SK-N-SH treated with all-trans-retinoic acid at 6 μM for 48 hours (cell line): ENCODE results near the gene TMEFF2.

Experiments
- ARNTL ChIP-seq: fragments of 450-650 bp; formaldehyde crosslinking; IDR thresholded peaks from 2 replicates; pipeline ENCODE4 v1.5.0; 2020; ENCODE audit warnings: low read depth, mild to moderate bottlenecking, moderate library complexity, borderline replicate concordance
- BACH2 ChIP-seq: fragments of 250-450 bp; sonication (Bioruptor Pico); IDR thresholded peaks from 2 replicates; pipeline ENCODE4 v1.9.0; 2021; ENCODE audit warnings: mild to moderate bottlenecking, borderline replicate concordance
- CREB5 ChIP-seq: fragments of 250-450 bp; sonication (Bioruptor Pico); IDR thresholded peaks from 2 replicates; pipeline ENCODE4 v1.5.1; 2020; ENCODE audit warnings: low read depth, mild to moderate bottlenecking, moderate library complexity
- CSDC2 ChIP-seq: fragments of 250-450 bp; sonication (Bioruptor Pico); IDR thresholded peaks from 2 replicates; pipeline ENCODE4 v1.5.0; 2020; ENCODE audit warnings: mild to moderate bottlenecking, moderate library complexity
- CSRNP3 ChIP-seq: fragments of 250-450 bp; sonication (Bioruptor Pico); IDR thresholded peaks from 2 replicates; pipeline ENCODE4 v1.5.1; 2021; ENCODE audit warnings: mild to moderate bottlenecking, moderate library complexity
- ESRRG ChIP-seq: fragments of 250-450 bp; sonication (Bioruptor Pico); IDR thresholded peaks from 2 replicates; pipeline ENCODE4 v1.6.1; 2021; ENCODE audit warnings: mild to moderate bottlenecking
- ISL1 ChIP-seq: fragments of 250-450 bp; sonication (Bioruptor Pico); IDR thresholded peaks from 2 replicates; pipeline ENCODE4 v2.1.2; 2022; ENCODE audit warnings: mild to moderate bottlenecking, moderate library complexity
- SNAI2 ChIP-seq: fragments of 250-450 bp; sonication (Bioruptor Pico); IDR thresholded peaks from 2 replicates; pipeline ENCODE4 v1.5.0; 2020; ENCODE audit warnings: mild to moderate bottlenecking, moderate library complexity
- TSHZ2 ChIP-seq: fragments of 250-450 bp; sonication (Bioruptor Pico); IDR thresholded peaks from 2 replicates; pipeline ENCODE4 v1.5.0; 2020; ENCODE audit warnings: mild to moderate bottlenecking, moderate library complexity
- ZFP3 ChIP-seq: fragments of 250-450 bp; sonication (Bioruptor Pico); IDR thresholded peaks from 2 replicates; pipeline ENCODE4 v1.5.0; 2020; ENCODE audit warnings: mild to moderate bottlenecking, moderate library complexity
- ZFP30 ChIP-seq: fragments of 450-650 bp; formaldehyde crosslinking; IDR thresholded peaks from 2 replicates; pipeline ENCODE4 v1.5.0; 2022; ENCODE audit warnings: mild to moderate bottlenecking, moderate library complexity
- ZNF70 ChIP-seq: fragments of 450-650 bp; formaldehyde crosslinking; IDR thresholded peaks from 2 replicates; pipeline ENCODE4 v1.5.0; 2020; ENCODE audit warnings: mild to moderate bottlenecking, moderate library complexity

- TF ChIP-seq ZFP30 (CRISPR knock-in tag) (no peak), BACH2 (no peak), CREB5 (CRISPR knock-in tag) (no peak), CSRNP3 (CRISPR knock-in tag) (no peak), ZNF70 (CRISPR knock-in tag) (no peak), ISL1 (CRISPR knock-in tag) (no peak), TSHZ2 (no peak), ARNTL (CRISPR knock-in tag) (no peak), ZFP3 (no peak), ESRRG (CRISPR knock-in tag) (no peak), CSDC2 (CRISPR knock-in tag) (no peak), SNAI2 (CRISPR knock-in tag) (no peak)
Observed at GRCh38 chr2:192228685-192229084, 34.0 kb upstream of the TMEFF2 start.
